ENCODE measurements around the gene KCNE5.
"Not testable (repeated sequence)": the region's sequence is repeated elsewhere in the genome, so short reads cannot be mapped to it uniquely, and the experiment has no call there.

Gene KCNE5
- total RNA-seq, result 0 to 0.19 (median 0) reads per million in 3 donors

GRCh38 chrX:109624641-109625616 lies at the start of gene KCNE5:
Gene KCNE5, minus strand, starts transcription at chrX:109625172. Its CDS starts 152 bp downstream, at chrX:109625020.
- Histone ChIP-seq H3K27me3 (replicated peaks; ENCODE audit: control insufficient read depth, insufficient read depth, low read length, poor library complexity, severe bottlenecking) (no peaks in the 10 kb centered on the region), H3K9me3 (ENCODE audit: control insufficient read depth, low read length) (no peaks in the 10 kb centered on the region), H3K4me3 (ENCODE audit: insufficient read depth, low read depth, low read length, poor library complexity, severe bottlenecking) (no peak within 1 kb of the TSS), H3K4me1 (ENCODE audit: control insufficient read depth, insufficient read depth, low read length, poor library complexity, severe bottlenecking) (no peaks in the 10 kb centered on the region), H3K27ac (ENCODE audit: insufficient read depth, low read length, poor library complexity, severe bottlenecking) (no peak within 1 kb of the TSS), H3K36me3 (ENCODE audit: control insufficient read depth, insufficient read depth, low read length) (no peaks in the 10 kb centered on the region)
- no peak for DNase-seq

GRCh38 chrX:109672239-109672638 lies 47.3 kb upstream of the KCNE5 start:
- no peak overlapping the region for H3K4me3 ChIP-seq (ENCODE audit: insufficient read depth, low read depth, low read length, poor library complexity, severe bottlenecking)
- no peak for DNase-seq

GRCh38 chrX:109671170-109671569 lies 46.2 kb upstream of the KCNE5 start:
- not testable (repeated sequence) for H3K27me3 ChIP-seq (replicated peaks; ENCODE audit: control insufficient read depth, insufficient read depth, low read length, poor library complexity, severe bottlenecking); H3K4me3 ChIP-seq (ENCODE audit: insufficient read depth, low read depth, low read length, poor library complexity, severe bottlenecking); H3K27ac ChIP-seq (ENCODE audit: insufficient read depth, low read length, poor library complexity, severe bottlenecking); H3K36me3 ChIP-seq (ENCODE audit: control insufficient read depth, insufficient read depth, low read length); H3K9me3 ChIP-seq (ENCODE audit: control insufficient read depth, low read length); DNase-seq; H3K4me1 ChIP-seq (ENCODE audit: control insufficient read depth, insufficient read depth, low read length, poor library complexity, severe bottlenecking)

More at GRCh38 chrX:109672239-109672638, 47.3 kb upstream of the KCNE5 start:
- Histone ChIP-seq H3K4me1 (ENCODE audit: control insufficient read depth, insufficient read depth, low read length, poor library complexity, severe bottlenecking) (no peaks in the 10 kb centered on the region), H3K9me3 (ENCODE audit: control insufficient read depth, low read length) (no peaks in the 10 kb centered on the region), H3K36me3 (ENCODE audit: control insufficient read depth, insufficient read depth, low read length) (peaks cover 6% of the 10 kb centered on the region), H3K27me3 (replicated peaks; ENCODE audit: control insufficient read depth, insufficient read depth, low read length, poor library complexity, severe bottlenecking) (no peaks in the 10 kb centered on the region), H3K27ac (ENCODE audit: insufficient read depth, low read length, poor library complexity, severe bottlenecking) (no peak overlapping the region)

- no peak overlapping the region for H3K27ac ChIP-seq (ENCODE audit: insufficient read depth, low read length, poor library complexity, severe bottlenecking)
- H3K4me3 ChIP-seq (ENCODE audit: insufficient read depth, low read depth, low read length, poor library complexity, severe bottlenecking), result no peak overlapping the region
- no peak for DNase-seq
- H3K36me3 ChIP-seq (ENCODE audit: control insufficient read depth, insufficient read depth, low read length), result peaks cover 7% of the 10 kb centered on the region
- H3K27me3 ChIP-seq (replicated peaks; ENCODE audit: control insufficient read depth, insufficient read depth, low read length, poor library complexity, severe bottlenecking), result no peaks in the 10 kb centered on the region
- H3K4me1 ChIP-seq (ENCODE audit: control insufficient read depth, insufficient read depth, low read length, poor library complexity, severe bottlenecking), result no peaks in the 10 kb centered on the region
- H3K9me3 ChIP-seq (ENCODE audit: control insufficient read depth, low read length), result no peaks in the 10 kb centered on the region
These were observed 43.0 kb upstream of the KCNE5 start for GRCh38 chrX:109667986-109668385.

- Histone ChIP-seq H3K9me3 (ENCODE audit: control insufficient read depth, low read length) (no peaks in the 10 kb centered on the region), H3K4me3 (ENCODE audit: insufficient read depth, low read depth, low read length, poor library complexity, severe bottlenecking) (no peak overlapping the region), H3K36me3 (ENCODE audit: control insufficient read depth, insufficient read depth, low read length) (peaks cover 15% of the 10 kb centered on the region), H3K4me1 (ENCODE audit: control insufficient read depth, insufficient read depth, low read length, poor library complexity, severe bottlenecking) (no peaks in the 10 kb centered on the region), H3K27ac (ENCODE audit: insufficient read depth, low read length, poor library complexity, severe bottlenecking) (no peak overlapping the region), H3K27me3 (replicated peaks; ENCODE audit: control insufficient read depth, insufficient read depth, low read length, poor library complexity, severe bottlenecking) (no peaks in the 10 kb centered on the region)
- no peak for DNase-seq
These were observed 35.6 kb upstream of the KCNE5 start for GRCh38 chrX:109660435-109661143.

- no peaks in the 10 kb centered on the region for H3K27me3 ChIP-seq (replicated peaks; ENCODE audit: control insufficient read depth, insufficient read depth, low read length, poor library complexity, severe bottlenecking)
- no peak for DNase-seq
- H3K9me3 ChIP-seq (ENCODE audit: control insufficient read depth, low read length), result no peaks in the 10 kb centered on the region
- peaks cover 11% of the 10 kb centered on the region for H3K36me3 ChIP-seq (ENCODE audit: control insufficient read depth, insufficient read depth, low read length)
- no peak overlapping the region for H3K27ac ChIP-seq (ENCODE audit: insufficient read depth, low read length, poor library complexity, severe bottlenecking)
- no peak overlapping the region for H3K4me3 ChIP-seq (ENCODE audit: insufficient read depth, low read depth, low read length, poor library complexity, severe bottlenecking)
- H3K4me1 ChIP-seq (ENCODE audit: control insufficient read depth, insufficient read depth, low read length, poor library complexity, severe bottlenecking), result no peaks in the 10 kb centered on the region
These were observed 33.4 kb upstream of the KCNE5 start for GRCh38 chrX:109658391-109658790.

GRCh38 chrX:109657364-109657763 lies 32.4 kb upstream of the KCNE5 start:
- peaks cover 11% of the 10 kb centered on the region for H3K36me3 ChIP-seq (ENCODE audit: control insufficient read depth, insufficient read depth, low read length)
- DNase-seq; H3K4me1 ChIP-seq (ENCODE audit: control insufficient read depth, insufficient read depth, low read length, poor library complexity, severe bottlenecking); H3K4me3 ChIP-seq (ENCODE audit: insufficient read depth, low read depth, low read length, poor library complexity, severe bottlenecking); H3K27ac ChIP-seq (ENCODE audit: insufficient read depth, low read length, poor library complexity, severe bottlenecking); H3K9me3 ChIP-seq (ENCODE audit: control insufficient read depth, low read length); H3K27me3 ChIP-seq (replicated peaks; ENCODE audit: control insufficient read depth, insufficient read depth, low read length, poor library complexity, severe bottlenecking): not testable (repeated sequence)

- no peaks in the 10 kb centered on the region for H3K27me3 ChIP-seq (replicated peaks; ENCODE audit: control insufficient read depth, insufficient read depth, low read length, poor library complexity, severe bottlenecking)
- H3K9me3 ChIP-seq (ENCODE audit: control insufficient read depth, low read length), result no peaks in the 10 kb centered on the region
- peaks cover 11% of the 10 kb centered on the region for H3K36me3 ChIP-seq (ENCODE audit: control insufficient read depth, insufficient read depth, low read length)
- no peak overlapping the region for H3K4me3 ChIP-seq (ENCODE audit: insufficient read depth, low read depth, low read length, poor library complexity, severe bottlenecking)
- H3K4me1 ChIP-seq (ENCODE audit: control insufficient read depth, insufficient read depth, low read length, poor library complexity, severe bottlenecking), result no peaks in the 10 kb centered on the region
- no peak overlapping the region for H3K27ac ChIP-seq (ENCODE audit: insufficient read depth, low read length, poor library complexity, severe bottlenecking)
- no peak for DNase-seq
These were observed 31.8 kb upstream of the KCNE5 start for GRCh38 chrX:109656774-109657173.

GRCh38 chrX:109655502-109656201 lies 30.7 kb upstream of the KCNE5 start:
- Histone ChIP-seq H3K4me3 (ENCODE audit: insufficient read depth, low read depth, low read length, poor library complexity, severe bottlenecking) (no peak overlapping the region), H3K4me1 (ENCODE audit: control insufficient read depth, insufficient read depth, low read length, poor library complexity, severe bottlenecking) (no peaks in the 10 kb centered on the region), H3K27me3 (replicated peaks; ENCODE audit: control insufficient read depth, insufficient read depth, low read length, poor library complexity, severe bottlenecking) (no peaks in the 10 kb centered on the region), H3K27ac (ENCODE audit: insufficient read depth, low read length, poor library complexity, severe bottlenecking) (no peak overlapping the region), H3K36me3 (ENCODE audit: control insufficient read depth, insufficient read depth, low read length) (peaks cover 11% of the 10 kb centered on the region), H3K9me3 (ENCODE audit: control insufficient read depth, low read length) (no peaks in the 10 kb centered on the region)
- no peak for DNase-seq

Data from effector memory CD4-positive, alpha-beta T cell (primary cell).